KOPT-K1 (cell line): ENCODE results near the gene CIAPIN1.

Experiments used
- H3K27ac ChIP-seq: fragments of 200-600 bp; sonication (generic); 2 replicates; pipeline ENCODE4 v1.5.1; 2016; ENCODE audit warnings: antibody characterized with exemption, mild to moderate bottlenecking, low read depth, low read length; ENCODE audit not compliant: poor library complexity, severe bottlenecking
- H3K36me3 ChIP-seq: fragments of 200-600 bp; sonication (generic); 2 replicates; pipeline ENCODE4 v1.5.1; 2017; ENCODE audit warnings: antibody characterized with exemption, mild to moderate bottlenecking, low read length, moderate library complexity; ENCODE audit not compliant: insufficient read depth
- H3K9me3 ChIP-seq: fragments of 200-600 bp; sonication (generic); 2 replicates; pipeline ENCODE4 v1.5.1; 2017; ENCODE audit warnings: antibody characterized with exemption, low read length, mild to moderate bottlenecking; ENCODE audit not compliant: insufficient read depth, poor library complexity, severe bottlenecking

Gene CIAPIN1

DNA sequence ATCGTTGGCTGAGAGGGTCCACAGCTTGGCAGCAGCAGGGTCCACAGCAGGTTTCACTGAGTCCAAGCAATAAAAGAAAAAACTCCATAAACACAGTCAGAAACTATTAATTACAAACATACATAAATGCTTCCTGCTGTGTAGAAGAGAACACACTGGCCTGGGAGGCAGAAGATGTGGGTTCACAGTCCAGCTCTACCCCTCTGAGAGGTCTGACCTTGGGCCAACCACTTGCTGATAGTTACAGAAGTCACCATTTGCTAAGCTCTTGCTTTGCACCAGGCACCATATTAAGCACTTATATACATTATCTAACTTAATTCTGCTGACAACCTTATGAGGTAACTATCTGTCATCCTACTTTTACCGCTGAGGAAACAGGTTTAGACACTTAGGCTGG lies 14.7 kb downstream of the CIAPIN1 start:
- Histone ChIP-seq H3K27ac (no peak overlapping the region), H3K36me3 (peaks cover 97% of the 10 kb centered on the region), H3K9me3 (no peaks in the 10 kb centered on the region)

DNA sequence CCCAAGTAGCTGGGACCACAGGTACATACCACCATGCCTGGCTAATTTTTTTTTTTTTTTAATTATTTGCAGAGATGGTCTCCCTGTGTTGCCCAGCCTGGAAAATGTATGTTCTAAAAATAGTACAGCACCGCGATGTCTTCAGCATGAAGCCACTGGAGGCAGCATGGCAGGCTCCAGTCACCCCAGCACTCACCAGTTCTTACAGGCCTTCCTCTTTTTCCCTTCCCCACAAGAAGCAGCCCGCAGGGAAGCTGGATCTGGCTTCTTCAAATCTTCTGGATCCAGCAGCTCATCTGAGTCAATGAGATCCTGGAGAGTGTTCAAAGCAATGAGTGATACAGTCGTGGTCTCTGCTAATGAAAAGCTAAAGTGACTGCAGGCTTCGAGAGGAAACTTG lies 16.2 kb downstream of the CIAPIN1 start:
- Histone ChIP-seq H3K27ac (no peak overlapping the region), H3K36me3 (peaks cover 93% of the 10 kb centered on the region), H3K9me3 (no peaks in the 10 kb centered on the region)

DNA sequence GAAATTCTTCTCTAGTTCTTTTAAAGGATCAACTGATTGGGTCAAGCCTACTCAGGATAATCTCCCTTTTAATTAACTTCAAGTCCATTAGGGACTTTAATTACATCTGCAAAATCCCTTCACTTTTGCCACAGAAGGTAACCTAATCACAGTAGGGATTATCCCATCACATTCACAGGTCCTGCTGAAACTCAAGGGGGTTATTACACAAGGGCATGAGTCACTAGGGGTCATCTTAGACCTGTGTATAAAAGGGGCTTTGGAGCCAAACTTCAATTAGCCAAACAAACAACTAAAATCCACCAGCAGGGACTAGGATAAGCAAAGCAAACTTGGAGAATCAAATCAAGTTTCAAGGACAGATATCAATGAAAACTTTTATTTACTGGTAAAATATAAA lies 19.4 kb downstream of the CIAPIN1 start:
- no peaks in the 10 kb centered on the region for H3K9me3 ChIP-seq
- H3K27ac ChIP-seq, result no peak overlapping the region
- peaks cover 61% of the 10 kb centered on the region for H3K36me3 ChIP-seq

DNA sequence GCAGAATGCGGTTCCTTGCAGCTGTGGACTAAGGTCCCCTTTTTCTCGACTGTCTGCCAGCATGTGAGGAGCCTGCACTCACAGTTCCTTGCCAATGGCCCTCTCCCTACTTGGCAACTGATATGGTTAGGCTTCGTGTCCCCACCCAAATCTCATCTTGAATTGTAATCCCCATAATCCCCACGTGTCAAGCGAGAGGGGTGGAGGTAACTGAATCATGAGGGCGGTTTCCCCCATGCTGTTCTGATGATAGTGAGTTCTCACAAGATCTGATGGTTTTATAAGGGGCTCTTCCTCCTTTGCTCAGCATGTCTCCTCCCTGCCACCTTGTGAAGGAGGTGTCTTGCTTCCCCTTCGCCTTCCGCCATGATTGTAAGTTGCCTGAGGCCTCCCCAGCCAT lies 19.9 kb downstream of the CIAPIN1 start:
- Histone ChIP-seq H3K27ac (no peak overlapping the region), H3K9me3 (no peaks in the 10 kb centered on the region), H3K36me3 (peaks cover 56% of the 10 kb centered on the region)

DNA sequence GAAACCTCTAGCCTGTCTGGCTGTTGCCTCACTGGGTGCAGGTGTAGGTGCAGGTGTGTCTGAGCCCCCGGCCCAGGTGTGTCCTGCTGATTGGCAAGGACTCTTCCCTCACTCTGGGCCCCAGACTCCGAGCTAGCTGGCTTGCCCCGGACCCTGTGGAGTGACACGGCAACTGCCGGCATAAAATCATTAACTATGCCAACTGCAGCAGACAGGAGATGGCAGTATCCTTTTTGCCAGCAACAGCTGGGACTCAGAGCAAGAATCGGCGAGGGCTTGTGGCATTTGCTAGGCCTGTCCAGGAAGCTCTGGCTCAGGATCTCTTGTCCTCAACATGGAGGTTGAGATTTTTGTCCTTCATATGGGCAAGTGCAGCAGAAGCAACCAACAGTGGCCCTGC lies 20.8 kb downstream of the CIAPIN1 start:
- Histone ChIP-seq H3K36me3 (peaks cover 47% of the 10 kb centered on the region), H3K9me3 (no peaks in the 10 kb centered on the region), H3K27ac (no peak overlapping the region)

DNA sequence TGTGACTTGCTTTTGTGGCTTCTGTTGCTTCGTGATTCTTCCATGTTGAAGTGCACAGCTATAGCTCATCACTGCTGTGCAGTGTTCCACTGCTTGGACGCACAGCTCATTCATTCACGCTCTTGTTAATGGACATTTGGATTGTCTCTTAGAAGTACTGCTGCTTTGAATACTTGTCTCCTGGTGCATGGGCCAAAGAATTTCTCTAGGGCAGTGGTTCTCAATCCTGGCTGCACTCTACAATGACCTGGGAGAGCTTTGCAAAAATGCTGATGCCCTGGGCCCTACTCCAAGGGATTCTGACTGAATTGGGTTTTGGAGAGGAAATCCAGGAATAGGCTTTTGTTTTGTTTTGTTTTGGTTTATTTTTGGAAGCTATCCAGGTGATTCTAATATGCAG lies 22.6 kb downstream of the CIAPIN1 start:
- Histone ChIP-seq H3K27ac (no peak overlapping the region), H3K36me3 (peaks cover 29% of the 10 kb centered on the region), H3K9me3 (no peaks in the 10 kb centered on the region)

DNA sequence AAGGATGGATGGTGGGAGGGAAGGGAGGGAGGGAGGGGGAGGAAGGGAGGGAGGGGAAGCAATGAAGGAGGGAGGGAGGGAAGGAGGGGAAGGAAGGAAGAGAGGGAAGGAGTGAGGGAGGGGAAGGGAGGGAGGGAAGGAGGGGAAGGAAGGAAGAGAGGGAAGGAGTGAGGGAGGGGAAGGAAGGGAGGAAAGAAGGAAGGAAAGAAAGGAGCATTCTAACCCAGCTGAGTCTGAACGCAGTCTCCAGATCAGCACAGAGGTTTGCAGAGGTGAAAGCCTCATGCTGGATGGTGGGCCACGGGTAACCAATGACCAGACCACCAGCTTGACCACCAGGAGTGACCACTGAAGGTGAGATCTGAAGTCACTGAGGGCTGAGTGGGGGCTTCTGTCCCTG lies 24.0 kb downstream of the CIAPIN1 start:
- Histone ChIP-seq H3K9me3 (no peaks in the 10 kb centered on the region), H3K36me3 (peaks cover 17% of the 10 kb centered on the region), H3K27ac (no peak overlapping the region)

DNA sequence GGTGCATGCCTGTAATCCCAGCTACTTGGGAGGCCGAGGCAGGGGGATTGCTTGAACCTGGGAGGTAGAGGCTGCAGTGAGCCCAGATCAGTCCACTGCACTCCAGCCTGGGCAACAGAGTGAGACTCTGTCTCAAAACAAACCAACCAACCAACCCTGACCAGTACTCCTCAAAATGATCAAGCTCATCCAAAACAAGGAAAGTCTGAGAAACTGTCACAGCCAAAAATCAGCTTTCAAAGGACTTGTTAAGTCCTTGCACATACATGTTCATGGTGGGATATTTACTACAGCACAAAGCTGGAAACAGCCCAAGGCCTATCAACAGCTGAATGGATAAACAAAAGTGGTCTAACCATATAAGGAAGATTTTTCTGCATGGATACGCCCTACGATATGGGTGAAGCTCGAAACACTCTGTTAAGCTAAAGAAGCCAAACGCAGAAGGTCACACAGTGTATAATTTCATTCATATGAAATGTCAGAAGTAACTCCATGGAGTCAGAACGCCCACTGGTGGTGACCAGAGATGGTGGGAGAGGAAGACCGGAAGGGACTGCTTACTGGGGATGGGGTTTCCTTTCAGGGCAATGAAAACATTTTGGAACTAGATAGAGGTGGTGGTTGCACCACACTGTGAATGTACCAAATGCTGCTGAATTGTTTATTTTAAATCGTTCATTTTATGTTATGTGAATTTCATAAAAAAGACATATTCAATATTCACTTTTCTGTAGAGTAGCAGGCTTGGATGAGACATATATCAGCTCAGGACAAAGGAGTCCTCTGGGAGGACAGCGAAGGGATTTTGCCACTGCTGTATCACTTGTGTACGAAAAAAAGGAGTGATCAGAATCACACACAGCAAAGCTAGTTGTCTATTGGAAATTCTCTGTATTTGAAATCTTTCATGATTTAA lies 24.9 kb downstream of the CIAPIN1 start:
- H3K9me3 ChIP-seq, result no peaks in the 10 kb centered on the region
- peaks cover 8% of the 10 kb centered on the region; the same call in 1 of the 2 replicates for H3K36me3 ChIP-seq
- no peak overlapping the region for H3K27ac ChIP-seq

DNA sequence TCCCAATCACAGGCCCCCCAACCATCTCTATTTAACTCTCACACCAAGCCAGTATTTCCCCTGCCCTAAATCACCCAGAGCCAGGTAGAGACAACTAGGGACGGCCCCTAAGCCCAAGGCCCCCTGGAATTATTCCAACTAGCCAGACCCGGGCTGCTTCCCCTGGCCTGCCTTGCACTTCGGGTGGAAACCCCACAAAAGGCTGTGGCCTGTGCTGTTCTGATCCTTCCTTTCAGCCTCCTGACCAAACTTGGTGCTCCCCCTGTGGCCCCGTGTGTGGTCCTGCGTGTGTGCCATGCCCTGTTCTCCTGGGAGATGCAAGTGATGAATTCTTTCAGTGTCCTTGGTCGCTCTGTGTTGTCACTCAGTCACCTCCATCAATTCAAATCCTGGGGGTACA lies 27.7 kb downstream of the CIAPIN1 start:
- Histone ChIP-seq H3K9me3 (no peaks in the 10 kb centered on the region), H3K27ac (no peak overlapping the region), H3K36me3 (no peaks in the 10 kb centered on the region)

DNA sequence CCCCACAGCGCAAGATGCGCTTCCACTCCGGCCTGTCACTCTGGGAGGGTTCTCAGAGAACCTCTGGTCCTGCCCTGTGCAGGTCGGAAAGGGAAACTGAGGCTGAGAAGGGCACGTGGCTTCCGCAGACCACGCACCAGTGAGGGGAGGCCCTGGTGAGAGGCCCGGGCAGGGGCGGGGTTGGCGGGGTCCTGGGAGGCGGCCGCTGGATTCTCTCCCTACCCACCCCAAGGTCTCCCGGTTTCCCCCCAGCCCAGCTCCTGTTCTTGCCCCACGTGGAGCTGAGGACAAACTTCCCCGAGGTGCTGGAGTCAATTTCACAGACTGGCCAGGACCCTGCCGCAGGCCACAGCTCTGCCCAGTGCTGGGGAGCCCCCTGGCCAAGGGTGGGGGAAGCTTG lies 31.1 kb downstream of the CIAPIN1 start:
- H3K9me3 ChIP-seq, result no peaks in the 10 kb centered on the region
- H3K27ac ChIP-seq, result no peak overlapping the region
- H3K36me3 ChIP-seq, result no peaks in the 10 kb centered on the region

DNA sequence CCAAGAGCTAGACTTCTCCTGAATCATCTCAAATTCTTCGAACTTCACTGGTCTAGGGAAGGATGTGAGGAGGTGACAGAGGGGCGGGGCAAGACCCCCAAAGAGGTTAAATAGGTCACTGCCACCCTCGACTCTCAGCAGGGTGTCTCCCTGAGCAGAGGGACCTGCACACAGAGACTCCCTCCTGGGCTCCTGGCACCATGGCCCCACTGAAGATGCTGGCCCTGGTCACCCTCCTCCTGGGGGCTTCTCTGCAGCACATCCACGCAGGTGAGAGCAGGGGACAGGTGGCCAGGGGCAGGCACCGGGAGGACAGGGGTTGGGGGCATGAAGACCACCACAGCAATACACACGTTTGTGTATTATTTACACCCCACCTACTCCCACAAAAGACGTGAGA lies 33.5 kb downstream of the CIAPIN1 start:
- H3K36me3 ChIP-seq, result no peaks in the 10 kb centered on the region
- no peak overlapping the region for H3K27ac ChIP-seq

DNA sequence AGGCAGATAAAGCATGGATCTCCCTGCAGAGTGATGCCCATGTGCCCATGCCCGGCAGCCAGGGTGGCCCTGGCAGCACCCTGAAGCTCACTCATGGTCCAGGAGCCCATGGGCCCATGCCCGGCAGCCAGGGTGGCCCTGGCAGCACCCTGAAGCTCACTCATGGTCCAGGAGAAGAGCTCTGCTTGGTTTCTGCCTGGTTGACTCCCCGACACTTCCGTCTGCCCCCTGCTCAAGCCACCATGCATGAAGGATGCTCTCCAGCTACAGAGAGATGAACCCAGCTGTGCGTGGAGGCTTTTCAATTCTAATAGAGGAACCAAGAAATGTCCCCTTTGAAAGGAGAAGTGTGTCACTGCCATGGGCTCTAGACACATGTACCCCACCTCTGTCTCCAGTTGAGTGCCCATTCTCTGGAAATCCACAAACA lies 33.9 kb downstream of the CIAPIN1 start:
- no peaks in the 10 kb centered on the region for H3K9me3 ChIP-seq
- no peak overlapping the region for H3K27ac ChIP-seq
- no peaks in the 10 kb centered on the region for H3K36me3 ChIP-seq

More for the DNA sequence above, 33.5 kb downstream of the CIAPIN1 start:
- no peaks in the 10 kb centered on the region for H3K9me3 ChIP-seq

DNA sequence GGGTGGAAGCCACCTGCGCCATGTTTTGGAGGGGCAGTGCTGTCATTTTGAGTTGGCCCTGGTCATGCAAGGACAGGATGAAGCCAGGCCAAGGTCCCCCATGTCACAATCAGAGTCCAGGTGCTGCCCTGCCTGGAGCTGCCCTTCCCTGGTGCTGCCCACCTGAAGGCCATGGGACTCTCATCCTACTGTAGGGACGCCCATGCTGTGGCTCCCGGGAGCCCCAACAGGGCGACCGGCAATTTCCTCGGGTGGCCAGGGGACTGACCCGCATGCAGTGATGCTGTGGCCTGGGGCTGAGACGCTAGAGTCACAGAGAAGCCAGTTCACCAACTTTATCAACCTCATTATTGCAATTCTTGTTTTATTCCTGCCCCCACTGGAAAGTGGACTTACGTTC lies 34.6 kb downstream of the CIAPIN1 start:
- no peaks in the 10 kb centered on the region for H3K9me3 ChIP-seq
- no peak overlapping the region for H3K27ac ChIP-seq
- no peaks in the 10 kb centered on the region for H3K36me3 ChIP-seq

DNA sequence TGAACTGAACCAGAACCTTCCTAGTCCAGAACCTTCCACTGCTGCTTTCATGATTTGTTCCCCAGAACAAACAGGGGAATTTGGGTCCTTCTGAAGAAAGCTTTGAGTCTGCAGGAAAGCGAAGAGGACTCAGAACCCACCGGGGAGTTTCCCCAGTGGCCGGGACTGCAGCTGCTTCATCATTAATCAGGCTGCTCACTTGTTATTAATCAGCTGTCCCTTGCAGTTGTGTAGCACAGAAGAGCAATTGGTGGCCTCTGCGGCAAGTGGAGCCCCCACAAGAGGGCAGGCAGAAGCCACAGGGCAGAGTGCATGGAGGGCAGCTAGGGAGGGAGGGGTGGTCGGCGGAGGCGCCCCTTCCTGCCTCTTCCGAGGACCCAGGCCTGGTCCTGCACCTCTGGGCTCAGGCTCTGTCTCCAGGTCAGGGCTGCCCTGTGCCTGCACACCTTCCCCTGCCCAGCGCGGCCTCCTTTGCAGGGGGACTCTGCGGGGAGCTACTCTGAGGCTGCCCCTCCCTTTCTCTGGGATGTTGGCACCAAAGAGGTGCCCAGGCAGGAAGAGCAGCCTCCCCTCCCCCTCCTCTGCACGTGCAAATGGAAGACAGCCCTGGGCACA lies 35.7 kb downstream of the CIAPIN1 start:
- no peaks in the 10 kb centered on the region for H3K36me3 ChIP-seq
- H3K9me3 ChIP-seq, result no peaks in the 10 kb centered on the region
- H3K27ac ChIP-seq, result no peak overlapping the region

DNA sequence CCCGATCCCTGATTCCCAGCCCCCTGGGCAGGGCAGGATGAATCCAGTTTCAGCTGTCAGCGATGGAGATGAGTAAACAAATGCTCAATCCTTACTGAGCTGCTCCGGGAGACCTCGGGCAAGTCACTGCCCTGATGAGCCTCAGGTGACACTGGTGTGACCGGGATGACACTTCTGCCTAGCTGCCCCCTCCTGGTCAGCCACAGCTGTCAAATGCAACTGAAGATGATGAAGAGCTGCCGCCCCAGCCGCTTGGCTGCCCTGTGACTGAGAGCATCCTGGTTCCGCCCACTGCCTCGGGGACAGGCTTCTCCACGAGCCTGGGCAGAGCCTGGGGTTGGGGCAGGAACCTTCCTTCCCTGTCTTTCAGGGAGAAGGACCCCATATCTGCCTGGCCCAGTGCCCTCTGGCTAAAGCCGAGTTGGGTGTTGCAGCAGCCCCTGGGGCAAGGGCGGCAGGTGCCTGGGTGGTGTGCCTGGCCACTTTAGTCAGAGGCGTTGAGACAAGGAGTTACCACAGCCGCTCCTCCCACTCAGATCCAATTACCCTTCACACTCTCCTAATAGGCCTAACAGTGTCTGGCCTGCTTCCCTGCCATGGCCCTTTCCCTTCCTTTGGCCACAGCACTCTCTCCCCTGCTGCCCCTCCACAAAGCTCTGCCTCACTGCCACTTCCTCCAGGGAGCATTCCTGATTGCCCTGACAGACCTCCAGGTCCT lies 37.2 kb downstream of the CIAPIN1 start:
- Histone ChIP-seq H3K27ac (no peak overlapping the region), H3K36me3 (no peaks in the 10 kb centered on the region), H3K9me3 (no peaks in the 10 kb centered on the region)
